HepG2 (cell line): Measurements from ENCODE around the gene FAM217B. TPM values are rescaled to one million over a fixed set of nuclear protein-coding genes. Genes with fewer than 3 reads are reported as not detected.

Source experiments
- DNMT3B ChIP-seq: conservative IDR thresholded peaks from 2 replicates; pipeline ENCODE4 v1.6.1; 2016; ENCODE audit warnings: missing biosample characterization, control low read depth
- IKZF1 ChIP-seq: fragments of 450-650 bp; IDR thresholded peaks from 2 replicates; pipeline ENCODE4 v1.7.1; 2016
- PPARG ChIP-seq: conservative IDR thresholded peaks from 2 replicates; pipeline ENCODE4 v1.6.1; 2016; ENCODE audit warnings: missing biosample characterization, missing genetic modification reagents
- TAF15 ChIP-seq: fragments of 200-400 bp; formaldehyde crosslinking; IDR thresholded peaks from one replicate; pipeline ENCODE4 v1.6.1; 2018; ENCODE audit warnings: mild to moderate bottlenecking, low read depth, low read length; ENCODE audit not compliant: poor library complexity, severe bottlenecking
- TP53 ChIP-seq: sonication (generic); formaldehyde crosslinking; conservative IDR thresholded peaks from 2 replicates; pipeline ENCODE4 v1.4.0; 2020; ENCODE audit warnings: missing genetic modification reagents
- ZBTB20 ChIP-seq: sonication (generic); formaldehyde crosslinking; IDR thresholded peaks from 2 replicates; pipeline ENCODE4 v1.8.1; 2023; ENCODE audit warnings: missing genetic modification reagents, low read depth, mild to moderate bottlenecking, borderline replicate concordance
- ZNF10 ChIP-seq: sonication (generic); formaldehyde crosslinking; IDR thresholded peaks from 2 replicates; pipeline ENCODE4 v1.4.0; 2020; ENCODE audit warnings: mild to moderate bottlenecking, low read depth, missing genetic modification reagents, borderline replicate concordance
- ZNF317 ChIP-seq: sonication (generic); formaldehyde crosslinking; IDR thresholded peaks from 2 replicates; pipeline ENCODE4 v1.5.0; 2020; ENCODE audit warnings: mild to moderate bottlenecking, missing genetic modification reagents
- ZNF530 ChIP-seq: sonication (generic); formaldehyde crosslinking; IDR thresholded peaks from 2 replicates; pipeline ENCODE4 v1.5.0; 2020; ENCODE audit warnings: low read depth, mild to moderate bottlenecking, missing genetic modification reagents
- ZNF577 ChIP-seq: sonication (generic); formaldehyde crosslinking; IDR thresholded peaks from 2 replicates; pipeline ENCODE4 v1.4.0; 2020; ENCODE audit warnings: mild to moderate bottlenecking, low read depth, missing genetic modification reagents, borderline replicate concordance
- polyA plus RNA-seq, 8 experiments: library from polyadenylated mRNA; depleted of rRNA in 3 of 8; stranded (reverse) in 7 of 8; unstranded in 1 of 8; fragments of >200 nt; fragmentation: Illumina TruSeq in 4 of 8; extraction: Trizol in 4 of 8; gene quantifications; 2 replicates each; pipeline versions ENCODE4 v1.2.1 to v1.2.3, GENCODE V29; 2011 to 2016; ENCODE audit warnings: low read depth in 4 of 8, missing spikeins in 1 of 8, mixed read lengths in 1 of 8; ENCODE audit not compliant: insufficient read depth in 1 of 8
- total RNA-seq, 5 experiments: library from RNA; depleted of rRNA; stranded (reverse); fragments of >200 nt; fragmentation: Illumina TruSeq; extraction: Trizol; gene quantifications; 2 replicates each; pipeline ENCODE4 v1.2.3, GENCODE V29; 2016; ENCODE audit warnings: low read depth in 1 of 5
- TF ChIP-seq, protein P1 (sequence below): sonication (generic); formaldehyde crosslinking; IDR thresholded peaks from 2 replicates; pipeline ENCODE4 v1.4.0; 2020; ENCODE audit warnings: mild to moderate bottlenecking, low read depth, missing genetic modification reagents
- TF ChIP-seq, protein P2 (sequence below): sonication (generic); formaldehyde crosslinking; IDR thresholded peaks from 2 replicates; pipeline ENCODE4 v1.9.0; 2021; ENCODE audit warnings: missing genetic modification reagents, mild to moderate bottlenecking, borderline replicate concordance
- TF ChIP-seq, protein P3 (sequence below): sonication (generic); formaldehyde crosslinking; IDR thresholded peaks from 2 replicates; pipeline ENCODE4 v1.5.0; 2020; ENCODE audit warnings: mild to moderate bottlenecking, missing genetic modification reagents, borderline replicate concordance
- TF ChIP-seq, protein P4 (sequence below): sonication (generic); formaldehyde crosslinking; IDR thresholded peaks from 2 replicates; pipeline ENCODE4 v1.4.0; 2020; ENCODE audit warnings: missing genetic modification reagents, borderline replicate concordance
- TF ChIP-seq, protein P5 (sequence below), 2 experiments: fragments of 450-650 bp in 1 of 2; sonication (generic) in 1 of 2; formaldehyde crosslinking; IDR thresholded peaks; 2 replicates each; pipeline versions ENCODE4 v1.5.0 to v1.8.0; 2020 to 2022; ENCODE audit warnings: mild to moderate bottlenecking in 1 of 2, missing genetic modification reagents in 1 of 2

The FAM217B gene
- total and polyA plus RNA-seq, 2 of the 13 experiments (the other 11 are each of a cell fraction or from before 2014, with no cell fraction given) = 11.1 to 14.3 TPM

DNA sequence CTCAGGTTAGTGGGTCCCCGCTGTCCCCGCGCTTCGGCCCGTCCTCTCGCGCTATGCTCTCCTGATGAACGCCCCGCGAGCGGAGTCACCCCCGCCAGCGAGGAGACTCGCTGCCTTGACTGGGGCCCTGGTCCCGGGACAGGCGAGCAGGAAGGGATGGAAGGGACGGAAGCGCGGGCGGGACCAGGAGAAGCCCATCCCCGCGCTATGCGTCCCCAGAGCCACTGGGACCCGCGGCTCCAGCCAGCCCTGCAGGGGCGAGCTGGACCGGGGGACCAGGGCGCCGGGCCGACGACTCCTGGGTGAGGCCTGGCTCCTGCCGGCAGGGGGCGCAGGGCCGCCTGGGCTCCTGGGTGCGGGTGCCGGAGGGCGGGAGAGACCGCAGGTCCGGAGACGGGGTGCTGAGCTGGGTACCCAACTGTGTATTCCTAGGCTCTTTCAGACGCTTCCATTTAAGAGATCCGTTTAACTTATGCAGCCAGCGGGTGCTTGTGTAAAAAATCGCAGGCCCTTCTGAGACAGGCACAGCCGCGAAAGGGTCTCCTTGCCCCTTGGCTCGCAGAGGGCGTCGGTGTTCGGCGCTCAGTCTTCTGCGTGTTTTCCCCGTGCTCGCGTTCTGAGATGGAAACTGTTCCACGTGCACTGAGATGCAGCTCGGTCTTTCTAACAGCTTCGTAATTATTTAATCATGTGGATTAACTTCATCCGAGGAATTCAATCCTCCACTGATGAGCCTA is 6.2 kb upstream of the FAM217B start (continued):
- no peak for TF ChIP-seq TAF15
- TF ChIP-seq, protein P1, sequence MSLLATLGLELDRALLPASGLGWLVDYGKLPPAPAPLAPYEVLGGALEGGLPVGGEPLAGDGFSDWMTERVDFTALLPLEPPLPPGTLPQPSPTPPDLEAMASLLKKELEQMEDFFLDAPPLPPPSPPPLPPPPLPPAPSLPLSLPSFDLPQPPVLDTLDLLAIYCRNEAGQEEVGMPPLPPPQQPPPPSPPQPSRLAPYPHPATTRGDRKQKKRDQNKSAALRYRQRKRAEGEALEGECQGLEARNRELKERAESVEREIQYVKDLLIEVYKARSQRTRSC (CRISPR knock-in tag) = no peak
- TF ChIP-seq, protein P2, sequence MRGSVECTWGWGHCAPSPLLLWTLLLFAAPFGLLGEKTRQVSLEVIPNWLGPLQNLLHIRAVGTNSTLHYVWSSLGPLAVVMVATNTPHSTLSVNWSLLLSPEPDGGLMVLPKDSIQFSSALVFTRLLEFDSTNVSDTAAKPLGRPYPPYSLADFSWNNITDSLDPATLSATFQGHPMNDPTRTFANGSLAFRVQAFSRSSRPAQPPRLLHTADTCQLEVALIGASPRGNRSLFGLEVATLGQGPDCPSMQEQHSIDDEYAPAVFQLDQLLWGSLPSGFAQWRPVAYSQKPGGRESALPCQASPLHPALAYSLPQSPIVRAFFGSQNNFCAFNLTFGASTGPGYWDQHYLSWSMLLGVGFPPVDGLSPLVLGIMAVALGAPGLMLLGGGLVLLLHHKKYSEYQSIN = no peak
- TF ChIP-seq, protein P3, sequence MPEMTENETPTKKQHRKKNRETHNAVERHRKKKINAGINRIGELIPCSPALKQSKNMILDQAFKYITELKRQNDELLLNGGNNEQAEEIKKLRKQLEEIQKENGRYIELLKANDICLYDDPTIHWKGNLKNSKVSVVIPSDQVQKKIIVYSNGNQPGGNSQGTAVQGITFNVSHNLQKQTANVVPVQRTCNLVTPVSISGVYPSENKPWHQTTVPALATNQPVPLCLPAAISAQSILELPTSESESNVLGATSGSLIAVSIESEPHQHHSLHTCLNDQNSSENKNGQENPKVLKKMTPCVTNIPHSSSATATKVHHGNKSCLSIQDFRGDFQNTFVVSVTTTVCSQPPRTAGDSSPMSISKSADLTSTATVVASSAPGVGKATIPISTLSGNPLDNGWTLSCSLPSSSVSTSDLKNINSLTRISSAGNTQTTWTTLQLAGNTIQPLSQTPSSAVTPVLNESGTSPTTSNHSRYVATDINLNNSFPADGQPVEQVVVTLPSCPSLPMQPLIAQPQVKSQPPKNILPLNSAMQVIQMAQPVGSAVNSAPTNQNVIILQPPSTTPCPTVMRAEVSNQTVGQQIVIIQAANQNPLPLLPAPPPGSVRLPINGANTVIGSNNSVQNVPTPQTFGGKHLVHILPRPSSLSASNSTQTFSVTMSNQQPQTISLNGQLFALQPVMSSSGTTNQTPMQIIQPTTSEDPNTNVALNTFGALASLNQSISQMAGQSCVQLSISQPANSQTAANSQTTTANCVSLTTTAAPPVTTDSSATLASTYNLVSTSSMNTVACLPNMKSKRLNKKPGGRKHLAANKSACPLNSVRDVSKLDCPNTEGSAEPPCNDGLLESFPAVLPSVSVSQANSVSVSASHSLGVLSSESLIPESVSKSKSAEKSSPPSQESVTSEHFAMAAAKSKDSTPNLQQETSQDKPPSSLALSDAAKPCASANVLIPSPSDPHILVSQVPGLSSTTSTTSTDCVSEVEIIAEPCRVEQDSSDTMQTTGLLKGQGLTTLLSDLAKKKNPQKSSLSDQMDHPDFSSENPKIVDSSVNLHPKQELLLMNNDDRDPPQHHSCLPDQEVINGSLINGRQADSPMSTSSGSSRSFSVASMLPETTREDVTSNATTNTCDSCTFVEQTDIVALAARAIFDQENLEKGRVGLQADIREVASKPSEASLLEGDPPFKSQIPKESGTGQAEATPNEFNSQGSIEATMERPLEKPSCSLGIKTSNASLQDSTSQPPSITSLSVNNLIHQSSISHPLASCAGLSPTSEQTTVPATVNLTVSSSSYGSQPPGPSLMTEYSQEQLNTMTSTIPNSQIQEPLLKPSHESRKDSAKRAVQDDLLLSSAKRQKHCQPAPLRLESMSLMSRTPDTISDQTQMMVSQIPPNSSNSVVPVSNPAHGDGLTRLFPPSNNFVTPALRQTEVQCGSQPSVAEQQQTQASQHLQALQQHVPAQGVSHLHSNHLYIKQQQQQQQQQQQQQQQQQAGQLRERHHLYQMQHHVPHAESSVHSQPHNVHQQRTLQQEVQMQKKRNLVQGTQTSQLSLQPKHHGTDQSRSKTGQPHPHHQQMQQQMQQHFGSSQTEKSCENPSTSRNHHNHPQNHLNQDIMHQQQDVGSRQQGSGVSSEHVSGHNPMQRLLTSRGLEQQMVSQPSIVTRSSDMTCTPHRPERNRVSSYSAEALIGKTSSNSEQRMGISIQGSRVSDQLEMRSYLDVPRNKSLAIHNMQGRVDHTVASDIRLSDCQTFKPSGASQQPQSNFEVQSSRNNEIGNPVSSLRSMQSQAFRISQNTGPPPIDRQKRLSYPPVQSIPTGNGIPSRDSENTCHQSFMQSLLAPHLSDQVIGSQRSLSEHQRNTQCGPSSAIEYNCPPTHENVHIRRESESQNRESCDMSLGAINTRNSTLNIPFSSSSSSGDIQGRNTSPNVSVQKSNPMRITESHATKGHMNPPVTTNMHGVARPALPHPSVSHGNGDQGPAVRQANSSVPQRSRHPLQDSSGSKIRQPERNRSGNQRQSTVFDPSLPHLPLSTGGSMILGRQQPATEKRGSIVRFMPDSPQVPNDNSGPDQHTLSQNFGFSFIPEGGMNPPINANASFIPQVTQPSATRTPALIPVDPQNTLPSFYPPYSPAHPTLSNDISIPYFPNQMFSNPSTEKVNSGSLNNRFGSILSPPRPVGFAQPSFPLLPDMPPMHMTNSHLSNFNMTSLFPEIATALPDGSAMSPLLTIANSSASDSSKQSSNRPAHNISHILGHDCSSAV = no peak
- TF ChIP-seq TP53 (CRISPR knock-in tag) = no peak
- no peak for TF ChIP-seq ZNF317 (CRISPR knock-in tag)
- TF ChIP-seq, protein P4, sequence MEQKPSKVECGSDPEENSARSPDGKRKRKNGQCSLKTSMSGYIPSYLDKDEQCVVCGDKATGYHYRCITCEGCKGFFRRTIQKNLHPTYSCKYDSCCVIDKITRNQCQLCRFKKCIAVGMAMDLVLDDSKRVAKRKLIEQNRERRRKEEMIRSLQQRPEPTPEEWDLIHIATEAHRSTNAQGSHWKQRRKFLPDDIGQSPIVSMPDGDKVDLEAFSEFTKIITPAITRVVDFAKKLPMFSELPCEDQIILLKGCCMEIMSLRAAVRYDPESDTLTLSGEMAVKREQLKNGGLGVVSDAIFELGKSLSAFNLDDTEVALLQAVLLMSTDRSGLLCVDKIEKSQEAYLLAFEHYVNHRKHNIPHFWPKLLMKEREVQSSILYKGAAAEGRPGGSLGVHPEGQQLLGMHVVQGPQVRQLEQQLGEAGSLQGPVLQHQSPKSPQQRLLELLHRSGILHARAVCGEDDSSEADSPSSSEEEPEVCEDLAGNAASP (CRISPR knock-in tag) = peak; percentile 54; the same call in 1 of the 2 replicates
- no peak for TF ChIP-seq DNMT3B (CRISPR knock-in tag)
- TF ChIP-seq, protein P5, sequence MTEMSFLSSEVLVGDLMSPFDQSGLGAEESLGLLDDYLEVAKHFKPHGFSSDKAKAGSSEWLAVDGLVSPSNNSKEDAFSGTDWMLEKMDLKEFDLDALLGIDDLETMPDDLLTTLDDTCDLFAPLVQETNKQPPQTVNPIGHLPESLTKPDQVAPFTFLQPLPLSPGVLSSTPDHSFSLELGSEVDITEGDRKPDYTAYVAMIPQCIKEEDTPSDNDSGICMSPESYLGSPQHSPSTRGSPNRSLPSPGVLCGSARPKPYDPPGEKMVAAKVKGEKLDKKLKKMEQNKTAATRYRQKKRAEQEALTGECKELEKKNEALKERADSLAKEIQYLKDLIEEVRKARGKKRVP (CRISPR knock-in tag; IDR thresholded peaks at IDR 0.05) = no peak
- no peak for TF ChIP-seq ZNF577 (CRISPR knock-in tag)
- 0 out of 2 replicates have a peak, but pooled peaks have one; percentile 19 for TF ChIP-seq PPARG (CRISPR knock-in tag)
- no peak for TF ChIP-seq IKZF1
- TF ChIP-seq ZNF10 (CRISPR knock-in tag) = no peak
- no peak for TF ChIP-seq ZNF530
- TF ChIP-seq ZBTB20 (CRISPR knock-in tag) = no peak
